Activated CD4-positive, alpha-beta T cell treated with anti-CD3 and anti-CD28 coated beads, Interleukin-10, Interleukin-2, amounts not matched to agents 100 ng/mL and 50 ng/mL, durations not matched to agents 16 hours and 8 hours (primary cell): ENCODE results near the gene DYNLT5.
"Not testable (repeated sequence)": the region's sequence is repeated elsewhere in the genome, so short reads cannot be mapped to it uniquely, and the experiment has no call there.

Source experiments
- DNase-seq: peaks from one replicate; pipeline ENCODE4 v3.0.0-alpha.2; 2020

Gene DYNLT5

DNA sequence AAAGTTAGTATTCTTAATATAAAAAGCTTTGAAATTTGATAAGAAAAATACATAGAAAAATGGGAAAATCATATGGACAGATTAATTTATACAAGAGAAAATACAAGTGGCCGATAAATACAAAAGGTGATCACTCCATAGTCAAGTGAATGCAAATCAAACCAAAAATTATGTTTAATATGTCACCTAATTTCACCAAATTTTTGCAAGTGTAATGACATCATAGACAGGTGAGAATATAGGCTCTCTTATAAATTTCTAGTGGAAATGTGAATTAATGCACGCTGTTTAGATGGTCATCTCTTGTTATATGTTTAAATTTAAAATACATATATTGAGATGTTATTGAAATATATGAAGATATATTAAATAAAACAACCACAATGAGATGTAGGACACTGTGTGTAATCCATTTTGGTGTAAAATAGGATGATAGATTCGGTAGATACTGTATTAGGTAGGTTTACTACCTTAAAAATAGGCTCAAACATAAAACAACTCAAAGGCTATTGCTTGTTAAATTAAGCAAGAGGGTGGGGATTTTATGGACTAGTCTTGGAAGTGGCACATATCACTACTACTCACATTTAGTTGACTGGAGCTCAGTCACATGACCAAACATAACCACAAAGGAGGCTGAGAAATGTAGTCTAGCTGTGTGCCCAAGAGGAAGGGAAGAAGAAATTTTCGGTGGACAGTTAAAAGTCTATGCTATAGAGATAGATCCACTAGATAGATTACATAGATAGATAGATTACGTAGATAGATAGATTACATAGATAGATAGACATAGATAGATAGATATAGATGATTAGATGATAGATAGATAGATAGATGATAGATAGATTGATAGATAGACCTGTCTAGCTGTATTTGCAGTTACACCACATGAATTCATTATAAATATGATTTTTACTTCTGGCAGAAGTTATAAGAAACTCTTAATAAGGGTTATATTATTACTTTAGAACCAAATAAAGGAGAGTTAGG lies 39.7 kb downstream of the DYNLT5 start:
- no peak for DNase-seq

DNA sequence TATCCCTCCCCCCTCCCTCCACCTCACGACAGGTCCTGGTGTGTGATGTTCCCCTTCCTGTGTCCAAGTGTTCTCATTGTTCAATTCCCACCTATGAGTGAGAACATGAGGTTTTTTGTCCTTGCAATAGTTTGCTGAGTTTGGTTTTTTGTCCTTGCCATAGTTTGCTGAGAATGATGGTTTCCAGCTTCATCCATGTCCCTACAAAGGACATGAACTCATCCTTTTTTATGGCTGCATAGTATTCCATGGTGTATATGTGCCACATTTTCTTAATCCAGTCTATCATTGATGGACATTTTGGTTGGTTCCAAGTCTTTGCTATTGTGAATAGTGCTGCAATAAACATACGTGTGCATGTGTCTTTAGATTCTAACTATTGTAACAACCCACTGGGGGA lies 43.6 kb downstream of the DYNLT5 start:
- not testable (repeated sequence) for DNase-seq

DNA sequence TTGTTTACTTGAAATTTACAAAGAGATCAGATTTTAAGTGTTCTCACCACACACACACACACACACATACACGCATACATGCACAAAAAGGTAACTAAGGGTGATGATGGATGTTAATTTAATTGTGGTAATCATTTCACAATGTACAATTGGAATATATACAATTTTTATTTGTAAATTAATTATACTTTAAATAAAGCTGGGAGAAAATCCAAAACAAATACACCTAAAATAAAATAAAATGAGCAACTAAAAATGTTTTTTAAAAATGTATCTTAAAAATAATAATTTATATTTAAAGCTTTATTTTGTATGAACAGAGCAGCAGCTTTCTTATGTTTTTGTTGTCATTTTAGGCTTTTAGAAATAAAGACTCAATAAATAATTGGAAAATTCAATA lies 57.0 kb downstream of the DYNLT5 start:
- no peak for DNase-seq

DNA sequence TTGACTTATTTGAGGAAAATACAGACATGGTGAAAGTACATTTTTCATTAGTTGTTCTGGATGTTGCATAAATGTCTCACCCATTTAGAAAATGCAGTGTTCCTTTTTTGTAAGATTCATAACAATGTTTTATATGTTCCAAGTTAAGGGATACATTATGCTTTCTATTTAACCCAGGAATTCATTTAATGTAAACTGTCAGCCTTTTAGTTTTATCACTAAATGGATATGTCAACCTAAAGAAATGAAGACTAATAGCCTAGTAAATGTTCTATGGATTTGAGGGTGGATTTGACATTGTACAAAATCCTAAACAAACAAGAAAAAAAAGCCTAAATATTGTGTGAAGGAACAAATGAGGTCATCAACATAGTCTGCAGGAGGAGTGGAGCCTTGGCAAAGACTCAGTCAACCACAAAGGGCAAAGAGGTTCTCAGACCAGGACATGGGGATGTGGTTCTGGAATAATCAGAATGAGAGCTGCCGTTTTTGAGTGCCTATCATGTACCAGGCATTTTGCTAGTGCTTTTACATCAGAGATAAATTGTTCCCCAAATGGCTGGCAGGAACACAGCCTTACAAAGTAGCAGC lies 57.6 kb downstream of the DYNLT5 start:
- no peak for DNase-seq

DNA sequence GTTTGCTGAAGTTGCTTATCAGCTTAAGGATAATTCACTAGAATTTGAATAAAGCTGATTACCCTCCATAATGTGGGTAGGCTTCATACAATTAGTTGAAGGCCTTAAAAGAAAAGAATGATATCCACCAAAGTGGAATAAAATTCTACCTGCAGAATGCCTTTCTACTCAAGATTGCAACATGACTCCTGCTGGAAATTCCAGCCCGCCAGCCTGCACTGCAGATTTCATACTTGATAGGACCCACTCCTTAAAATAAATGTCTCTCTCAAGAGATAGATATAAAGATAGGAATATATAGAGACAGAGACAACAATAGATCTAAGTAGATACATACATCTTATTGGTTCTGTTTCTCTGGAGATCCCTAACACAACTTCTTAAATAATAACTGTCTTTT lies 72.5 kb downstream of the DYNLT5 start:
- DNase-seq: no peak
